PC-3 (cell line): ENCODE measurements around the gene NEDD4L. TPM values are rescaled to one million over a fixed set of nuclear protein-coding genes. Genes with fewer than 3 reads are reported as not detected.

Source experiments
- ATAC-seq: fragments of 200-7000 bp; cut with Tn5 transposase; 2 replicates; pipeline ENCODE4 v1.9.1; 2020; ENCODE audit warnings: mild to moderate bottlenecking, moderate library complexity
- BruUV-seq: library from RNA; stranded (reverse); fragments of 400-500 nt; replicated peaks from 2 replicates; lab custom pipeline; 2021; lab: Mats Ljungman, UMichigan
- CTCF ChIA-PET: fragments of 300-600 bp; sonication (Branson Sonifier 250); formaldehyde crosslinking; loops from one replicate; lab custom pipeline; 2022; ENCODE audit warnings: antibody characterized with exemption; lab: Charles Lee
- POLR2A ChIA-PET: fragments of 300-600 bp; sonication (Branson Sonifier 250); formaldehyde crosslinking; loops from one replicate; lab custom pipeline; 2022; ENCODE audit warnings: antibody characterized with exemption; ENCODE audit not compliant: unreplicated experiment; lab: Charles Lee
- DNase-seq: peaks from one replicate; pipeline ENCODE4 v3.0.0-alpha.2; 2015
- H2AFZ ChIP-seq: fragments of 300-600 bp; sonication (generic); 2 replicates; pipeline ENCODE4 v1.6.0; 2016; ENCODE audit warnings: antibody characterized with exemption, low read length
- H3F3A ChIP-seq: fragments of 300-600 bp; sonication (generic); one replicate; pipeline ENCODE4 v1.6.0; 2017; ENCODE audit warnings: antibody characterized with exemption, low read length, control low read depth, mild to moderate bottlenecking; ENCODE audit not compliant: unreplicated experiment
- H3K27ac ChIP-seq: fragments of 300-600 bp; sonication (generic); 2 replicates; pipeline ENCODE4 v1.5.1; 2016; ENCODE audit warnings: mild to moderate bottlenecking, low read length
- H3K27me3 ChIP-seq: fragments of 300-600 bp; sonication (generic); 2 replicates; pipeline ENCODE4 v1.6.1; 2016; ENCODE audit warnings: low read length, mixed read lengths
- H3K36me3 ChIP-seq: fragments of 300-600 bp; sonication (generic); 2 replicates; pipeline ENCODE4 v1.6.1; 2016; ENCODE audit warnings: low read depth, mixed run types, low read length, mixed read lengths
- H3K4me1 ChIP-seq: fragments of 300-600 bp; sonication (generic); 2 replicates; pipeline ENCODE4 v1.5.1; 2016; ENCODE audit warnings: low read length; ENCODE audit not compliant: insufficient read depth
- H3K4me2 ChIP-seq: fragments of 300-600 bp; sonication (generic); 2 replicates; pipeline ENCODE4 v1.6.0; 2016; ENCODE audit warnings: low read length
- H3K4me3 ChIP-seq: fragments of 300-600 bp; sonication (generic); 2 replicates; pipeline ENCODE4 v1.5.1; 2016; ENCODE audit warnings: mild to moderate bottlenecking, low read length, mixed read lengths
- H3K79me2 ChIP-seq: fragments of 300-600 bp; sonication (generic); 2 replicates; pipeline ENCODE4 v1.6.1; 2017; ENCODE audit warnings: low read length, mixed read lengths
- H3K9ac ChIP-seq: fragments of 300-600 bp; sonication (generic); 2 replicates; pipeline ENCODE4 v1.6.0; 2016; ENCODE audit warnings: mild to moderate bottlenecking, low read length
- H3K9me2 ChIP-seq: fragments of 300-600 bp; sonication (generic); replicated peaks from 2 replicates; pipeline ENCODE4 v1.6.1; 2016; ENCODE audit warnings: mixed run types, low read length, mixed read lengths
- H3K9me3 ChIP-seq: fragments of 300-600 bp; sonication (generic); 2 replicates; pipeline ENCODE4 v1.6.1; 2016; ENCODE audit warnings: low read length, mixed read lengths
- H4K20me1 ChIP-seq: fragments of 300-600 bp; sonication (generic); 2 replicates; pipeline ENCODE4 v1.6.1; 2016; ENCODE audit warnings: low read length, mixed read lengths
- CTCF ChIP-seq: fragments of 300-600 bp; sonication (generic); conservative IDR thresholded peaks from 2 replicates; pipeline ENCODE4 v1.5.1; 2017; ENCODE audit warnings: antibody characterized with exemption, low read depth, mild to moderate bottlenecking, low read length
- EZH2 ChIP-seq: fragments of 300-600 bp; sonication (generic); IDR thresholded peaks from one replicate; pipeline ENCODE4 v1.6.1; 2017; ENCODE audit warnings: antibody characterized with exemption, mild to moderate bottlenecking, low read length; ENCODE audit not compliant: unreplicated experiment
- EZH2phosphoT487 ChIP-seq: fragments of 300-600 bp; sonication (generic); IDR thresholded peaks from 2 replicates; pipeline ENCODE4 v1.6.1; 2018; ENCODE audit warnings: mild to moderate bottlenecking, antibody characterized with exemption, low read length, borderline replicate concordance
- intact Hi-C: fragments of 100-400 bp; cut with micrococcal nuclease; formaldehyde crosslinking; loops from 2 replicates; pipeline ENCODE4 v1.9.0; 2023
- total RNA-seq: library from RNA; depleted of rRNA; stranded (reverse); fragments of >200 nt; gene quantifications from 2 replicates; pipeline ENCODE4 v1.2.3, GENCODE V29; 2014

Gene NEDD4L
- total RNA-seq, 1 experiment from 2014 or later, result 105 TPM

DNA sequence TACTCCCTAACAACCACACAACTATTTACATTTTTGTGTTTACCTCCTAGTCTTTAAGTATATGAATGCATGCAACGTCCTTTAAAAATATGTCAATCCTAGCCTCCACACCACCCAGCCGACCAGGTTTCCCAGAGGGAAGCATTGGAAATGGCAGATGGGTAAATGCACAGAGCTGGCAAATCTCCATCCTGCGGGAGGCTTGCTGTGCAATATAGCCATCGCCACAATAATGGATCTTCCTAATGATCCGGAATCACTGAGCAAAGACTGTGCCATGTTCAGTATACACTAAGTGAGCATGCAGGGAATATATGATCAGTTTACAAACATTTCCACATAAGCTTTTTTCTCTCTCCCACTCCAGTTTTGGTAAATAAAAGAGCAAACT lies 131.8 kb downstream of the NEDD4L start:
- H3K9ac ChIP-seq, result no peak overlapping the region
- no peak for ATAC-seq
- no peaks in the 10 kb centered on the region for H3F3A ChIP-seq
- H4K20me1 ChIP-seq, result no peaks in the 10 kb centered on the region
- no peak overlapping the region for H2AFZ ChIP-seq
- H3K27ac ChIP-seq, result no peak overlapping the region
- TF ChIP-seq EZH2phosphoT487, result no peak
- no peak for TF ChIP-seq EZH2
- TF ChIP-seq CTCF, result no peak
- peaks cover 17% of the 10 kb centered on the region for H3K4me1 ChIP-seq
- H3K4me3 ChIP-seq, result no peak overlapping the region
- POLR2A ChIA-PET, result no interaction called here
- BruUV-seq, result no TSS peak
- H3K36me3 ChIP-seq, result no peaks in the 10 kb centered on the region
- no peaks in the 10 kb centered on the region for H3K27me3 ChIP-seq
- no peak overlapping the region for H3K4me2 ChIP-seq
- CTCF ChIA-PET, result interaction anchor here (0.6 to 1.0 kb wide), 3 partner anchors 42 to 329 kb away, joined by 3 to 5 read pairs (median 4); no protein-coding TSS in a partner anchor
- no peaks in the 10 kb centered on the region for H3K9me3 ChIP-seq
- DNase-seq, result no peak
- peaks cover 22% of the 10 kb centered on the region for H3K79me2 ChIP-seq
- intact Hi-C loops, result no loop called here
- no peaks in the 10 kb centered on the region for H3K9me2 ChIP-seq

DNA sequence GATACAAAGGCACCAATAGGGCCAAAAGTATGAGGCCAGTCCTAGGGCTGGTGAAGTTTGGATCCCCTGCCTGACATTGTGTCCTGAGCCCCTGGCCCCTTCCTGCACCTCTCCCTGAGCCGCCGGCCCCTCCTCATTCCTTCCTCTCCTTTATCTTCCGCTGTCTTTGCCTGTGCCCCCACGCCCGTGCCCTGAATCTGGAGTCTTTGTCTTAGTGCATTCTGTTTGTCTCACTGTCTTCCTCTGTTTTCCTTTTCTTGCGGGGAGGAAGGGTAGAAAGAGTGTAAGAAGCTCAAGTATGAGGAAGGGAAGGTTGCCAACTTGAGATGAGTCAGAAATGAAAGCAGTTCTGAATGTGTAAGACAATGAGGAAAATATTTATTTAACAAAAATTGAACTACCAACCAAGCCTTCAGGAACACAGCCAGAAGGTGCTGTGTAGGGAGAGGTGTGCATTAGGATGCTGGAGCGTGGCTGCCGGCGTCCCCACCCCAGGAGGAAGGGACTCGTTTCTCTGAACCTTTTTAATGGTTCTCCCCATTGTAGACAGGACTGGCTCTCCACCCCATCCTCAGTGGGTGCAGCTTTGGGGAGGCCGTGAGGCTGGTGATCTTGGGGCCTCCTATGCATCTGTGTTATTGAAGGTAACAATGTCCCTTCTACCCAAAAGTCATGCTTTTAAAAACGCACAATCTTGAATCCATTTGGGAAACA lies 133.1 kb downstream of the NEDD4L start:
- H3F3A ChIP-seq, result no peaks in the 10 kb centered on the region
- H4K20me1 ChIP-seq, result no peaks in the 10 kb centered on the region
- CTCF ChIA-PET, result no interaction called here
- peak overlapping the region; percentile 33 for H3K27ac ChIP-seq
- no peaks in the 10 kb centered on the region for H3K9me2 ChIP-seq
- peaks cover 17% of the 10 kb centered on the region for H3K4me1 ChIP-seq
- peak overlapping the region; percentile 69 for H3K4me2 ChIP-seq
- H3K79me2 ChIP-seq, result peaks cover 26% of the 10 kb centered on the region
- H3K9me3 ChIP-seq, result no peaks in the 10 kb centered on the region
- H3K4me3 ChIP-seq, result peak overlapping the region; percentile 36; the same call in 1 of the 2 replicates
- H3K9ac ChIP-seq, result no peak overlapping the region
- no peaks in the 10 kb centered on the region for H3K36me3 ChIP-seq
- no TSS peak for BruUV-seq
- TF ChIP-seq EZH2, result no peak
- no peak for TF ChIP-seq CTCF
- no peak for TF ChIP-seq EZH2phosphoT487
- H2AFZ ChIP-seq, result no peak overlapping the region
- ATAC-seq (peak; percentile 95), DNase-seq (peak; percentile 94)
- H3K27me3 ChIP-seq, result no peaks in the 10 kb centered on the region
- intact Hi-C loops, result no loop called here
- POLR2A ChIA-PET, result interaction anchor here (0.5 kb wide), 2 partner anchors 33 to 45 kb away, joined by 3 to 4 read pairs; no protein-coding TSS in a partner anchor

GRCh38 chr18:58177896-58178470 lies 134.0 kb downstream of the NEDD4L start:
- CTCF ChIA-PET, result no interaction called here
- H4K20me1 ChIP-seq, result no peaks in the 10 kb centered on the region
- peaks cover 29% of the 10 kb centered on the region for H3K79me2 ChIP-seq
- no peak overlapping the region for H3K4me3 ChIP-seq
- H3K27ac ChIP-seq, result no peak overlapping the region
- no peak overlapping the region for H2AFZ ChIP-seq
- no peaks in the 10 kb centered on the region for H3F3A ChIP-seq
- peaks cover 20% of the 10 kb centered on the region for H3K4me1 ChIP-seq
- H3K27me3 ChIP-seq, result no peaks in the 10 kb centered on the region
- TF ChIP-seq CTCF (no peak), EZH2phosphoT487 (no peak)
- DNase-seq (no peak), ATAC-seq (no peak)
- H3K9ac ChIP-seq, result no peak overlapping the region
- POLR2A ChIA-PET, result no interaction called here
- H3K9me2 ChIP-seq, result no peaks in the 10 kb centered on the region
- H3K9me3 ChIP-seq, result no peaks in the 10 kb centered on the region
- BruUV-seq, result no TSS peak
- intact Hi-C loops, result no loop called here
- no peaks in the 10 kb centered on the region for H3K36me3 ChIP-seq
- peak overlapping the region; percentile 69 for H3K4me2 ChIP-seq
